ENCODE results near the gene LRRC23.

Gene LRRC23

GRCh38 chr12:6936194-6936635, 31.6 kb downstream of the LRRC23 start:
- H3K4me3 ChIP-seq (ENCODE audit: low read depth, low read length): no peak overlapping the region
- TF ChIP-seq CTCF (IDR thresholded peaks at IDR 0.05; ENCODE audit: low read depth, low read length): no peak

- no peak for TF ChIP-seq CTCF (IDR thresholded peaks at IDR 0.05; ENCODE audit: low read depth, low read length)
- H3K4me3 ChIP-seq (ENCODE audit: low read depth, low read length): peak overlapping the region; percentile 58; the same call in 1 of the 2 replicates
These were observed 32.2 kb downstream of the LRRC23 start for GRCh38 chr12:6936636-6937480.

- peak; percentile 84 for TF ChIP-seq CTCF (IDR thresholded peaks at IDR 0.05; ENCODE audit: low read depth, low read length)
- peak overlapping the region; percentile 58 for H3K4me3 ChIP-seq (ENCODE audit: low read depth, low read length)
These were observed 33.1 kb downstream of the LRRC23 start for GRCh38 chr12:6937481-6938352.

- H3K4me3 ChIP-seq (ENCODE audit: low read depth, low read length): peak overlapping the region; percentile 58
- no peak for TF ChIP-seq CTCF (IDR thresholded peaks at IDR 0.05; ENCODE audit: low read depth, low read length)
These were observed 34.0 kb downstream of the LRRC23 start for GRCh38 chr12:6938353-6939190.

GRCh38 chr12:6939191-6939540, 34.5 kb downstream of the LRRC23 start:
- H3K4me3 ChIP-seq (ENCODE audit: low read depth, low read length): no peak overlapping the region
- TF ChIP-seq CTCF (IDR thresholded peaks at IDR 0.05; ENCODE audit: low read depth, low read length): no peak

- no peak overlapping the region for H3K4me3 ChIP-seq (ENCODE audit: low read depth, low read length)
- no peak for TF ChIP-seq CTCF (IDR thresholded peaks at IDR 0.05; ENCODE audit: low read depth, low read length)
These were observed 36.6 kb downstream of the LRRC23 start for GRCh38 chr12:6941267-6941666.

Measured in WI38 (cell line).